Colonic mucosa (tissue), 4 donors: ENCODE measurements around the gene DYSF. TPM values are rescaled to one million over a fixed set of nuclear protein-coding genes. Genes with fewer than 3 reads are reported as not detected.
"Not testable (repeated sequence)": the region's sequence is repeated elsewhere in the genome, so short reads cannot be mapped to it uniquely, and the experiment has no call there.

Source experiments
- DNase-seq: peaks from one replicate; pipeline ENCODE4 v3.0.0-alpha.2; 2020
- H3K27ac ChIP-seq: fragments of 200-600 bp; one replicate; pipeline ENCODE4 v1.8.0; 2021
- H3K27me3 ChIP-seq: fragments of 200-600 bp; one replicate; pipeline ENCODE4 v1.8.0; 2021
- H3K36me3 ChIP-seq: fragments of 200-600 bp; one replicate; pipeline ENCODE4 v1.8.0; 2021
- H3K4me1 ChIP-seq: fragments of 200-600 bp; one replicate; pipeline ENCODE4 v1.8.0; 2021; ENCODE audit warnings: mild to moderate bottlenecking
- H3K4me3 ChIP-seq: fragments of 200-600 bp; one replicate; pipeline ENCODE4 v1.8.0; 2021
- H3K9ac ChIP-seq, 2 donors: one replicate each; pipeline ENCODE4 v1.7.0; 2013; ENCODE audit warnings: control low read depth in 2 of 2, low read depth in 2 of 2, low read length in 2 of 2
- H3K9me3 ChIP-seq: fragments of 200-600 bp; one replicate; pipeline ENCODE4 v1.8.0; 2021
- intact Hi-C: fragments of 100-400 bp; cut with DNase I; formaldehyde crosslinking; loops from one replicate; pipeline ENCODE4 v1.14.1; 2022
- total RNA-seq, 2 donors: library from RNA; stranded (reverse); fragmentation: NEBNext Ultra II Directional in 1 of 2; extraction: Animal tissue kit (Norgen Biotek cat#: 25700) in 1 of 2; gene quantifications; one replicate each; pipeline ENCODE4 v1.2.1, GENCODE V29; 2021
- TF ChIP-seq, protein P1 (sequence below): fragments of 200-600 bp; IDR thresholded peaks from one replicate; pipeline ENCODE4 v1.8.0; 2022; ENCODE audit warnings: antibody characterized with exemption, mild to moderate bottlenecking
- donor health status: healthy.
- donor health status: DM: no; HTN: no; CAD: no.
- donor health status: DM: no; HTN: no; CAD: no.

DYSF gene
- total RNA-seq, 2 donors from 2014 or later = 2.4 to 7.5 TPM

DNA sequence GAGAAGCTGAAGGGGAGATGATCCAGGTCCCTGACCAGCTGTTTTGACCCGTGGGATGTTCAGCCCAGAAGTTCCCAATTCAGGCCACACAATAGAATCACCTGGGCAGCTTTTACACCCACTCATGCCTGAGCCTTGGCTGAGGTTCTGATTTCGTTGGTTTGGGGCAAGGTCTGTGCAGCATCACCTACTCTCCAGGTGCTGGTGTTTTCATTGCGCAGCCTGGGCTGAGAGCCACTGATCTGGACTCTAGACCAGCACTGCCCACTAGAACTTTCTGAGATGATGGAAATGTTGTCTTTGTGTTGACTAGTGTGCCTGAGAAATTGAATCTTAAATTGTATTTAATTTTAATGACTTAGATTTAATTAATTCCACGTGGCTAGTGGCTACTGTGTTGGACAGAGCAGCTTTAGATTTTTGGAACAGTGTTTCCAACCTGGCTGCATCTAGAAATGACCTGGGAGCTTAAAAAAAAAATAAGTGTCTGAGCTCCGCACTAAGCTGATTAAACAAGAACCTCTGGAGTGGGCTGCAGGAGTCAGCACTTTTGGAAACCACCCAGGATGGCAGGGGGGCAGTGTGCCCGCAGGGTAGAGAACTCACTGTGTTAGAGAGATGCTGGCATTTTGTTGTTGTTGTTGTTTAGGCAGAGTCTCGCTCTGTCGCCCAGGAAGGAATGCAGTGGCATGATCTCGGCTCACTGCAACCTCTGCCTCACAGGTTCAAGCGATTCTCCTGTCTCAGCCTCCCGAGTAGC lies 33.7 kb downstream of the DYSF start:
- H3K9ac ChIP-seq = no peak overlapping the region
- no peak overlapping the region for H3K4me3 ChIP-seq
- intact Hi-C loops = no loop called here
- no peak overlapping the region for H3K27ac ChIP-seq
- no peaks in the 10 kb centered on the region for H3K9me3 ChIP-seq
- H3K36me3 ChIP-seq = no peaks in the 10 kb centered on the region
- H3K4me1 ChIP-seq = no peaks in the 10 kb centered on the region
- TF ChIP-seq, protein P1, sequence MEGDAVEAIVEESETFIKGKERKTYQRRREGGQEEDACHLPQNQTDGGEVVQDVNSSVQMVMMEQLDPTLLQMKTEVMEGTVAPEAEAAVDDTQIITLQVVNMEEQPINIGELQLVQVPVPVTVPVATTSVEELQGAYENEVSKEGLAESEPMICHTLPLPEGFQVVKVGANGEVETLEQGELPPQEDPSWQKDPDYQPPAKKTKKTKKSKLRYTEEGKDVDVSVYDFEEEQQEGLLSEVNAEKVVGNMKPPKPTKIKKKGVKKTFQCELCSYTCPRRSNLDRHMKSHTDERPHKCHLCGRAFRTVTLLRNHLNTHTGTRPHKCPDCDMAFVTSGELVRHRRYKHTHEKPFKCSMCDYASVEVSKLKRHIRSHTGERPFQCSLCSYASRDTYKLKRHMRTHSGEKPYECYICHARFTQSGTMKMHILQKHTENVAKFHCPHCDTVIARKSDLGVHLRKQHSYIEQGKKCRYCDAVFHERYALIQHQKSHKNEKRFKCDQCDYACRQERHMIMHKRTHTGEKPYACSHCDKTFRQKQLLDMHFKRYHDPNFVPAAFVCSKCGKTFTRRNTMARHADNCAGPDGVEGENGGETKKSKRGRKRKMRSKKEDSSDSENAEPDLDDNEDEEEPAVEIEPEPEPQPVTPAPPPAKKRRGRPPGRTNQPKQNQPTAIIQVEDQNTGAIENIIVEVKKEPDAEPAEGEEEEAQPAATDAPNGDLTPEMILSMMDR = no peak
- H3K27me3 ChIP-seq = no peaks in the 10 kb centered on the region
- DNase-seq = no peak

DNA sequence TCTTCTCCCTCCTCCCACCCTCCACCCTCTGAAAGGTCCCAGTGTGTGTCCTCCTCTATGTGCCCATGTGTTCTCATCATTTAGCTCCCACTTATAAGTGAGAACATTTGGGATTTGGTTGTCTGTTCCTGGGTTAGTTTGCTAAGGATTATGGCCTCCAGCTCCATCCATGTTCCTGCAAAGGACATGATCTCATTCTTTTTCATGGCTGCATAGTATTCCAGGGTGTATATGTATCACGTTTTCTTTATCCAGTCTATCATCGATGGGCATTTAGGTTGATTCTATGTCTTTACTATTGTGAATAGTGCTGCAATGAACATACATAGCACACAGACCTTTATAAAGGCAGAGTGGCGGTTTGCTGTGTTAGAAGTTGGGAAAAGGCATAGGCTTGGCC lies 38.2 kb downstream of the DYSF start:
- H3K27me3 ChIP-seq, H3K4me1 ChIP-seq, DNase-seq, intact Hi-C loops, H3K9me3 ChIP-seq, H3K9ac ChIP-seq, H3K27ac ChIP-seq, H3K4me3 ChIP-seq, H3K36me3 ChIP-seq: not testable (repeated sequence)

DNA sequence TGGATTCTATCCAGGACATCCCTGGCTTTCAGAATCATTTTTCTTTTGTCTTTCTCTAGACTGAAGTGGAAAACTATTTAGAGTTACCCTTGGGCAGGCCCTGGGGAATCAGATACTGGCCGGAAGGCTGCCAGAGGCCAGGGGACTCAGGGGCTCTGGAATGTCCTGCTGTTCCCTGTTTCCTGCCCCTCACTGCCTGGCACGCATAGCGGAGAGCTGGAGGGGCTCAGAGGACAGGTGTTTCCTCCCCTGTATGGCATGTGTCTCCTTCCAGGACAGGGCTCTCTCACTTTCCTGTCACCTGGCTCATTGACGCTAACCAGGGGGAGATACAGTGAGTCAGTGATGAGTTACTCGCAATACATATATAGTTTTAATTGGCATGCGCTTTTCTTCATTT lies 38.8 kb downstream of the DYSF start:
- intact Hi-C loops = no loop called here
- TF ChIP-seq, protein P1 = no peak
- Histone ChIP-seq H3K4me3 (no peak overlapping the region), H3K27me3 (no peaks in the 10 kb centered on the region), H3K9me3 (no peaks in the 10 kb centered on the region), H3K4me1 (no peaks in the 10 kb centered on the region), H3K9ac (no peak overlapping the region), H3K36me3 (no peaks in the 10 kb centered on the region), H3K27ac (no peak overlapping the region)
- DNase-seq = no peak

DNA sequence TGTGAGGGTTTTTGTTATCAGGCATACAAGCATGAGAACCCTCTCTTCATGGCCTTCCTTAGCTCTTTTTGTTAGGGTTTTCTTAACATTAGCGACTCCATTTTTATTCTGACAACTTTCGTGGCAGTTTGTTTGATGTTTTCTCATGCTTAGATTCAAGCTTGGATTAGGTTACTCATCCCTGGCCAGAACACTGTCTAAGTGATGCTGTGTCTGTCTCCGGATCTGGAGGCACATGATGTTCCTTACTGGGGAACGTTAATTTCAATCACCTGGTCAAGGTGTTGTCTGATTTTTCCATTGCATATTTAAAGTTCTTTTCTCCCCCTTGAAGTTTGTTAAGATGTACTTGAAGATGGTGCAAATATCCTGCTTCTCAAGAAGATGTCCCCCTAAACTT lies 40.7 kb downstream of the DYSF start:
- Histone ChIP-seq H3K36me3 (no peaks in the 10 kb centered on the region), H3K4me3 (no peak overlapping the region), H3K4me1 (no peaks in the 10 kb centered on the region), H3K9ac (no peak overlapping the region), H3K9me3 (no peaks in the 10 kb centered on the region), H3K27ac (no peak overlapping the region), H3K27me3 (no peaks in the 10 kb centered on the region)
- DNase-seq = no peak
- intact Hi-C loops = no loop called here
- TF ChIP-seq, protein P1 = no peak

DNA sequence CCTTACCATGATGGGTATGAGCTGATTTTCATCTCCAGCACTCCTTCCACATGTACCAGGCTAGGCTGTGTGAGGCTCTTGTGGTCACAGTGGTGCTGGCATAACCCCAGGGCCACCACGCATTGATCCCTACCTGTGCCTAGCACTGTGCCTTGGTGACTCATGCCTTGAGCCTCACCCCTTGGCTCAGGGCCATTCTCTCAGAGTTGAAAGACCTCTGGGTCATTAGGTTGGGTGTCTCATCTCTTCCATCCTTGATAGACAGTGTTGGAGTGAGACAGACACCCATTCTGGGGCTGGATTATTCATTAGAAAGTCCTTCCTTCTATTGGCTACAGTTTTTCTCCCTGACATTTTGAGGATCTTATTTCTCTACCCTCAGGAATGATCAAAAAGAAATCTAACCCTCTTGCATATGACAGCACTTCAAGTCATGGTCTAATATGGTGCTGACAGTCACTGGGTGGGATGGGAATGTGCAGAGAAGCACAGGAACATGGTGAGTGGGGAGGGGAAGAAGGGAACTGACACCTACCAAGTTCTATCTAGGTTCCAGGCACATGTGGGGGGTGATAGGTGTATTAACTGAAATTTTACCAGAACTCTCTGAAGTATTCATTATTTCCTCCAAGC lies 41.3 kb downstream of the DYSF start:
- H3K36me3 ChIP-seq = no peaks in the 10 kb centered on the region
- intact Hi-C loops = no loop called here
- no peak overlapping the region for H3K4me3 ChIP-seq
- DNase-seq = no peak
- no peak overlapping the region for H3K27ac ChIP-seq
- no peak overlapping the region for H3K9ac ChIP-seq
- no peaks in the 10 kb centered on the region for H3K9me3 ChIP-seq
- H3K27me3 ChIP-seq = no peaks in the 10 kb centered on the region
- no peaks in the 10 kb centered on the region for H3K4me1 ChIP-seq
- TF ChIP-seq, protein P1 = no peak

DNA sequence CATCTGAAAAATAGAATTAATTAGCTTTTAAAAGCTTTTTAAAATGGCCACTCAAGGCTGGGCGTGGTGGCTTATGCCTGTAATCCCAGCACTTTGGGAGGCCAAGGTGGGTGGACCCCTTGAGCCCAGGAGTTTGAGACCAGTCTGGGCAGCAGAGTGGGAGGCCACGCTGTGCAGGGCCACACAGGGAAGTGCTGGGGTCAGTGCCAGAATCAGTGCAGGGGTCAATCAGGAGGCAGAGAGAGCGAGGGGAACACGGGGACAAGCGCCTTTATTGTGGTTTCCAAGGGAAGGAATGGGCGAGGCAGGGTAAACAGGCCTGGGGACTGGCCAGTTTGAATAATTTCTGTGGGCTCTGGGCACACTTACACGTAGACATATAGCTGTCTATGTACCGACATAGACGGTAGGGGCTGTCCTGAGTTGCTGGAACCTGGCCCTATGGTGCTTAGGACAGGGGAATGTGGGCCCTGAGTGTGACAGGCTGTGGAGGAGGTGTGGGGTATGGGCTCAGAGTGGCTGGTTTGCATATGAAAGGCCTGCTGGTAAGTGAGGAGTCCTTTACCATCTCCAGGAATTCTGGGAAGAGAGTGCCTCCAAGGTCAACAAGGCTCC lies 42.9 kb downstream of the DYSF start:
- no peaks in the 10 kb centered on the region for H3K9me3 ChIP-seq
- H3K27me3 ChIP-seq = no peaks in the 10 kb centered on the region
- H3K4me1 ChIP-seq = no peaks in the 10 kb centered on the region
- no peak overlapping the region for H3K4me3 ChIP-seq
- H3K27ac ChIP-seq = no peak overlapping the region
- TF ChIP-seq, protein P1 = no peak
- intact Hi-C loops = no loop called here
- no peak overlapping the region for H3K9ac ChIP-seq
- DNase-seq = no peak
- no peaks in the 10 kb centered on the region for H3K36me3 ChIP-seq
